ENCODE data around the gene FUS.

- TF ChIP-seq CC2D1A (IDR thresholded peaks at IDR 0.05) (no peak), POLR2AphosphoS5 (IDR thresholded peaks at IDR 0.05; ENCODE audit: control insufficient read depth, insufficient read depth, low read depth, low read length) (no peak), UBTF (IDR thresholded peaks at IDR 0.05; ENCODE audit: borderline replicate concordance in 1 of 2, low read depth in 2 of 2, low read length in 2 of 2) (no peak), MAX (CRISPR knock-in tag; IDR thresholded peaks at IDR 0.05) (no peak), CTCF (IDR thresholded peaks at IDR 0.05 in 2 of 3, conservative IDR thresholded peaks at IDR 0.05 in 1 of 3; ENCODE audit: insufficient read depth in 2 of 3, low read depth in 1 of 3, low read length in 3 of 3) (no peak), FOXM1 (IDR thresholded peaks at IDR 0.05; ENCODE audit: low read depth) (no peak), FOXM1 (CRISPR knock-in tag; IDR thresholded peaks at IDR 0.05; ENCODE audit: low read depth) (no peak), ZFX (CRISPR knock-in tag; IDR thresholded peaks at IDR 0.05) (no peak), ZNF75A (CRISPR knock-in tag; IDR thresholded peaks at IDR 0.05) (no peak), THRB (CRISPR knock-in tag; conservative IDR thresholded peaks at IDR 0.05) (no peak), GATA2 (CRISPR knock-in tag; IDR thresholded peaks at IDR 0.05) (no peak), NBN (IDR thresholded peaks at IDR 0.05; ENCODE audit: low read depth) (no peak), CBX1 (IDR thresholded peaks at IDR 0.05; ENCODE audit: low read depth) (no peak), ZNF696 (CRISPR knock-in tag; conservative IDR thresholded peaks at IDR 0.05) (no peak)
Observed at GRCh38 chr16:31202414-31203375, 22.8 kb downstream of the FUS start, which contains the start of gene PYCARD.
